H1 (cell line): Measurements from ENCODE around the gene NOL4L. TPM values are rescaled to one million over a fixed set of nuclear protein-coding genes. Genes with fewer than 3 reads are reported as not detected.

Source experiments
- CTCF ChIA-PET: fragments of 300-600 bp; sonication (Branson Sonifier 250); formaldehyde crosslinking; loops from one replicate; lab custom pipeline; 2021; ENCODE audit not compliant: partially characterized antibody; lab: Charles Lee
- POLR2A ChIA-PET: fragments of 300-600 bp; sonication (Branson Sonifier 250); formaldehyde crosslinking; loops from one replicate; lab custom pipeline; 2021; ENCODE audit warnings: inconsistent platforms; ENCODE audit not compliant: partially characterized antibody; lab: Charles Lee
- DNase-seq, 2 experiments: peaks; one replicate each; pipeline versions ENCODE4 v3.0.0 to v3.0.0-alpha.2; 2010 to 2022; ENCODE audit warnings: low spot score in 2 of 2, low read depth in 1 of 2, mixed read lengths in 1 of 2
- FAIRE-seq: peaks from 2 replicates; lab custom pipeline; 2011; peaks lifted over from hg19 to GRCh38; lab: Jason Lieb, UNC
- H2AFZ ChIP-seq: 2 replicates; pipeline ENCODE4 v1.8.1; 2012; ENCODE audit warnings: low read length, inconsistent platforms
- H2AK5ac ChIP-seq: 2 replicates; pipeline ENCODE4 v1.6.1; 2013; ENCODE audit warnings: low read depth, low read length
- H2BK120ac ChIP-seq: replicated peaks from 2 replicates; pipeline ENCODE3; 2013; ENCODE audit warnings: low read depth, low read length, inconsistent platforms
- H2BK12ac ChIP-seq: 2 replicates; pipeline ENCODE4 v1.6.1; 2013; ENCODE audit warnings: low read depth, low read length
- H2BK15ac ChIP-seq: 2 replicates; pipeline ENCODE4 v1.6.1; 2013; ENCODE audit warnings: low read length
- H2BK20ac ChIP-seq: 2 replicates; pipeline ENCODE4 v1.6.1; 2013; ENCODE audit warnings: low read length
- H2BK5ac ChIP-seq: 2 replicates; pipeline ENCODE4 v1.6.1; 2013; ENCODE audit warnings: low read depth, low read length
- H3K14ac ChIP-seq: 2 replicates; pipeline ENCODE4 v1.6.1; 2013; ENCODE audit warnings: inconsistent platforms; ENCODE audit not compliant: insufficient read length
- H3K18ac ChIP-seq: 2 replicates; pipeline ENCODE4 v1.6.1; 2013; ENCODE audit warnings: low read length; ENCODE audit errors: extremely low read depth
- H3K23ac ChIP-seq: 2 replicates; pipeline ENCODE4 v1.6.1; 2013; ENCODE audit warnings: inconsistent platforms; ENCODE audit not compliant: insufficient read length
- H3K23me2 ChIP-seq: 2 replicates; pipeline ENCODE4 v1.6.1; 2013; ENCODE audit warnings: low read depth, low read length
- H3K27ac ChIP-seq: 2 replicates; pipeline ENCODE4 v1.6.1; 2011; ENCODE audit warnings: low read depth, low read length, inconsistent platforms
- H3K27me3 ChIP-seq, 4 experiments: replicated peaks in 1 of 4; 1 replicate in 1 of 4; 2 replicates in 3 of 4; pipeline versions ENCODE4 v1.6.1 to v1.8.1; 2011 to 2013; ENCODE audit warnings: low read length in 3 of 4, mild to moderate bottlenecking in 3 of 4, inconsistent platforms in 2 of 4, mixed read lengths in 2 of 4, moderate library complexity in 1 of 4; ENCODE audit not compliant: control insufficient read depth in 3 of 4, insufficient read depth in 3 of 4; ENCODE audit errors: extremely low read depth in 1 of 4
- H3K36me3 ChIP-seq, 4 experiments: 2 replicates each; pipeline versions ENCODE4 v1.6.1 to v1.8.1; 2011 to 2013; ENCODE audit warnings: mild to moderate bottlenecking in 4 of 4, low read length in 3 of 4, moderate library complexity in 2 of 4, control low read depth in 1 of 4, inconsistent platforms in 1 of 4; ENCODE audit not compliant: insufficient read depth in 4 of 4, control insufficient read depth in 2 of 4
- H3K4ac ChIP-seq: replicated peaks from 2 replicates; pipeline ENCODE3; 2013; ENCODE audit warnings: low read length, low read depth, mixed read lengths, inconsistent platforms; ENCODE audit not compliant: insufficient read length
- H3K4me1 ChIP-seq, 4 experiments: replicated peaks in 1 of 4; 1 replicate in 1 of 4; 2 replicates in 3 of 4; pipeline versions ENCODE4 v1.6.1 to v1.8.1; 2011 to 2013; ENCODE audit warnings: low read length in 3 of 4, inconsistent platforms in 2 of 4, mixed read lengths in 1 of 4; ENCODE audit not compliant: insufficient read depth in 4 of 4, control insufficient read depth in 3 of 4
- H3K4me2 ChIP-seq, 2 experiments: 2 replicates each; pipeline versions ENCODE4 v1.6.1 to v1.8.1; 2011 to 2013; ENCODE audit warnings: low read depth in 2 of 2, low read length in 2 of 2, control low read depth in 1 of 2, inconsistent platforms in 1 of 2, mild to moderate bottlenecking in 1 of 2; ENCODE audit not compliant: insufficient read depth in 1 of 2
- H3K4me3 ChIP-seq, 4 experiments: fragments of 200-600, 300-600 bp in 1 of 4; sonication (generic), shearing (Covaris generic), sonication (Bioruptor Twin) in 1 of 4; 2 replicates each; pipeline versions ENCODE4 v1.5.1 to v1.8.1; 2011 to 2016; ENCODE audit warnings: low read length in 4 of 4, low read depth in 3 of 4, control low read depth in 2 of 4, inconsistent platforms in 2 of 4, mild to moderate bottlenecking in 2 of 4, mixed read lengths in 1 of 4, moderate library complexity in 1 of 4; ENCODE audit not compliant: insufficient read depth in 2 of 4; ENCODE audit errors: extremely low read depth in 1 of 4
- H3K56ac ChIP-seq: replicated peaks from 2 replicates; pipeline ENCODE3; 2013; ENCODE audit warnings: low read depth, mild to moderate bottlenecking, mixed read lengths, low read length, inconsistent platforms; ENCODE audit not compliant: insufficient read length
- H3K79me1 ChIP-seq: 2 replicates; pipeline ENCODE4 v1.6.1; 2013; ENCODE audit warnings: low read depth, low read length, control low read depth
- H3K79me2 ChIP-seq, 2 experiments: 2 replicates each; pipeline versions ENCODE4 v1.6.1 to v1.8.1; 2012 to 2013; ENCODE audit warnings: low read length in 2 of 2, mild to moderate bottlenecking in 2 of 2, inconsistent platforms in 1 of 2; ENCODE audit not compliant: insufficient read depth in 2 of 2, control insufficient read depth in 1 of 2
- H3K9ac ChIP-seq, 4 experiments: replicated peaks in 1 of 4; 1 replicate in 1 of 4; 2 replicates in 3 of 4; pipeline versions ENCODE4 v1.6.1 to v1.8.1; 2011 to 2013; ENCODE audit warnings: low read depth in 3 of 4, low read length in 3 of 4, control low read depth in 2 of 4, mild to moderate bottlenecking in 2 of 4, moderate library complexity in 2 of 4, inconsistent platforms in 1 of 4; ENCODE audit errors: extremely low read depth in 1 of 4
- H3K9me3 ChIP-seq, 2 experiments: 2 replicates each; pipeline versions ENCODE4 v1.6.1 to v1.8.1; 2012 to 2013; ENCODE audit warnings: mild to moderate bottlenecking in 2 of 2, moderate library complexity in 2 of 2, control low read depth in 1 of 2, inconsistent platforms in 1 of 2, low read depth in 1 of 2, low read length in 1 of 2, mixed read lengths in 1 of 2; ENCODE audit not compliant: insufficient read depth in 2 of 2
- H4K20me1 ChIP-seq, 2 experiments: replicated peaks in 1 of 2; 2 replicates each; pipeline versions ENCODE3 to v1.8.1; 2011 to 2013; ENCODE audit warnings: inconsistent platforms in 2 of 2, low read length in 2 of 2, mild to moderate bottlenecking in 1 of 2; ENCODE audit not compliant: insufficient read depth in 2 of 2, control insufficient read depth in 1 of 2
- H4K5ac ChIP-seq: 2 replicates; pipeline ENCODE4 v1.6.1; 2013; ENCODE audit warnings: low read length, low read depth, mixed read lengths, inconsistent platforms; ENCODE audit not compliant: insufficient read length
- H4K8ac ChIP-seq: 2 replicates; pipeline ENCODE4 v1.8.0; 2013; ENCODE audit warnings: mild to moderate bottlenecking, moderate library complexity, low read length, inconsistent platforms; ENCODE audit not compliant: insufficient read depth; ENCODE audit errors: extremely low read depth
- H4K91ac ChIP-seq: replicated peaks from 2 replicates; pipeline ENCODE3; 2013; ENCODE audit warnings: low read length, mixed read lengths, inconsistent platforms; ENCODE audit not compliant: insufficient read length
- ATF2 ChIP-seq: IDR thresholded peaks from 2 replicates; pipeline ENCODE4 v1.6.1; 2012; ENCODE audit warnings: low read length, inconsistent platforms
- KDM5A ChIP-seq: fragments of 200-600 bp; IDR thresholded peaks from 2 replicates; pipeline ENCODE4 v1.7.1; 2012; ENCODE audit warnings: mild to moderate bottlenecking, low read length, inconsistent platforms, mixed read lengths
- TAF1 ChIP-seq: IDR thresholded peaks from 2 replicates; pipeline ENCODE4 v1.6.1; 2011; ENCODE audit warnings: mild to moderate bottlenecking, low read depth, low read length
- TAF7 ChIP-seq: optimal IDR thresholded peaks from 2 replicates; pipeline ENCODE3; 2011; ENCODE audit warnings: low read depth, mild to moderate bottlenecking, inconsistent platforms, low read length, moderate library complexity, borderline replicate concordance
- TCF12 ChIP-seq: IDR thresholded peaks from 2 replicates; pipeline ENCODE4 v1.6.1; 2011; ENCODE audit warnings: low read depth, mild to moderate bottlenecking, low read length
- YY1 ChIP-seq: IDR thresholded peaks from 2 replicates; pipeline ENCODE4 v1.6.1; 2011; ENCODE audit warnings: low read depth, mild to moderate bottlenecking, low read length
- WGBS, 2 experiments: shearing (Covaris generic) in 1 of 2; methylation state at CpG; one replicate each; pipeline versions ENCODE4 v1.1.6 to v1.1.7; 2013 to 2015; ENCODE audit warnings: low lambda C conversion rate in 2 of 2, mixed read lengths in 2 of 2, inconsistent platforms in 1 of 2, low coverage in 1 of 2, missing lambda C conversion rate in 1 of 2; ENCODE audit not compliant: insufficient replicate concordance in 2 of 2, insufficient coverage in 1 of 2, insufficient read length in 1 of 2; ENCODE audit errors: extremely low coverage in 1 of 2, missing lambda C conversion rate in 1 of 2; 5-methylcytosine and 5-hydroxymethylcytosine counted together
- polyA plus RNA-seq, 7 experiments: library from polyadenylated mRNA; depleted of rRNA in 3 of 7; stranded (reverse) in 5 of 7; unstranded in 2 of 7; fragments of >200 nt in 5 of 7; fragments of 200-250 nt in 2 of 7; gene quantifications; 1 replicate in 5 of 7; 2 replicates in 1 of 7; 4 replicates in 1 of 7; pipeline versions ENCODE4 v1.2.1 to v1.2.3, GENCODE V29; 2011 to 2013; ENCODE audit warnings: missing spikeins in 2 of 7, mixed read lengths in 2 of 7
- total RNA-seq: library from RNA; stranded (reverse); fragmentation: NEBNext Ultra II Directional; extraction: Animal tissue kit (Norgen Biotek cat#: 25700); gene quantifications from 2 replicates; pipeline ENCODE4 v1.2.1, GENCODE V29; 2021

The NOL4L gene
- total and polyA plus RNA-seq, 2 of the 8 experiments (the other 6 are each of a cell fraction or from before 2014, with no cell fraction given) = 15.3 to 23.7 TPM

- CTCF ChIA-PET = interaction anchor here (1.0 to 2.1 kb wide), 6 partner anchors 9 to 142 kb away, joined by 3 to 9 read pairs (median 4); no protein-coding TSS in a partner anchor
- H3K23me2 ChIP-seq = 0 out of 2 replicates have a peak, but pooled peaks cover 1% of the 10 kb centered on the region
Observed at GRCh38 chr20:32510601-32511357, 74.4 kb downstream of the NOL4L start.

More at GRCh38 chr20:32510601-32511357, 74.4 kb downstream of the NOL4L start:
- H3K36me3 ChIP-seq = no peaks in the 10 kb centered on the region; a peak in 1 of 8 replicates
- TF ChIP-seq TCF12 (no peak), YY1 (no peak), TAF1 (no peak), TAF7 (no peak), ATF2 (no peak), KDM5A (no peak)
- TF ChIP-seq, all 59 proteins: peak for 0
- no peak overlapping the region for H2BK12ac ChIP-seq
- H3K4me1 ChIP-seq = peaks cover 0 to 6% (median 0%) of the 10 kb centered on the region in 4 experiments; a peak in 1 of 7 replicates
- no peaks in the 10 kb centered on the region; the same call in 1 of the 2 replicates for H3K79me1 ChIP-seq
- H2AFZ ChIP-seq = no peak overlapping the region
- no peak overlapping the region for H3K18ac ChIP-seq
- no peaks in the 10 kb centered on the region for H3K9me3 ChIP-seq
- no peak overlapping the region; the same call in 1 of the 2 replicates for H4K8ac ChIP-seq
- H2BK120ac ChIP-seq = no peak overlapping the region
- no peak overlapping the region for H3K56ac ChIP-seq
- no peak overlapping the region for H3K23ac ChIP-seq
- H4K5ac ChIP-seq = no peak overlapping the region
- peak overlapping the region; percentile 8; the same call in 1 of the 2 replicates for H2BK5ac ChIP-seq
- no peaks in the 10 kb centered on the region for H3K27me3 ChIP-seq
- FAIRE-seq (no peak), DNase-seq (no peak)
- no peak overlapping the region for H3K4me2 ChIP-seq
- no peak overlapping the region for H3K14ac ChIP-seq
- H4K91ac ChIP-seq = no peak overlapping the region
- H3K27ac ChIP-seq = no peak overlapping the region
- H2BK20ac ChIP-seq = no peak overlapping the region
- no peak overlapping the region for H3K4ac ChIP-seq
- POLR2A ChIA-PET = interaction anchor here (0.7 kb wide), 1 partner anchor 13 kb away, joined by 3 read pairs; no protein-coding TSS in a partner anchor
- no peak overlapping the region for H3K9ac ChIP-seq
- 69% methylated on average over 12 of the region's 17 CpGs; no CpG with 5 or more reads in 1 of the 2 experiments for WGBS, 2 experiments
- no peak overlapping the region for H2AK5ac ChIP-seq
- H3K79me2 ChIP-seq = no peaks in the 10 kb centered on the region
- peak overlapping the region; percentile 20; the same call in 1 of the 2 replicates for H2BK15ac ChIP-seq
- no peaks in the 10 kb centered on the region for H4K20me1 ChIP-seq
- no peak overlapping the region for H3K4me3 ChIP-seq
